A549 (cell line): Measurements from ENCODE around the gene ARSJ.

ENCODE experiments used
- CTCF ChIP-seq: fragments of >200 bp; sonication (Bioruptor Twin); formaldehyde crosslinking; IDR thresholded peaks from 3 replicates; pipeline ENCODE4 v1.5.1; 2016
- MAX ChIP-seq: IDR thresholded peaks from 2 replicates; pipeline ENCODE4 v1.6.1; 2012
- POLR2A ChIP-seq: IDR thresholded peaks from 2 replicates; pipeline ENCODE4 v1.6.1; 2012; ENCODE audit warnings: mild to moderate bottlenecking, low read length
- RAD21 ChIP-seq, 2 experiments: fragments of >200 bp in 1 of 2; sonication (Bioruptor Twin) in 1 of 2; formaldehyde crosslinking in 1 of 2; IDR thresholded peaks in 1 of 2; conservative IDR thresholded peaks in 1 of 2; 2 replicates in 1 of 2; 3 replicates in 1 of 2; pipeline ENCODE4 v1.6.1; 2012 to 2018; ENCODE audit warnings: inconsistent platforms in 1 of 2
- RARB ChIP-seq: fragments of 250-450 bp; sonication (Bioruptor Pico); IDR thresholded peaks from 2 replicates; pipeline ENCODE4 v1.8.0; 2021; ENCODE audit warnings: mild to moderate bottlenecking, moderate library complexity
- REST ChIP-seq: fragments of 200-600 bp; sonication (generic); IDR thresholded peaks from 2 replicates; pipeline ENCODE4 v1.6.1; 2016; ENCODE audit warnings: antibody characterized with exemption, mild to moderate bottlenecking, moderate library complexity

- TF ChIP-seq CTCF (no peak), RARB (no peak), POLR2A (no peak), REST (no peak), MAX (no peak), RAD21 (conservative IDR thresholded peaks at IDR 0.05 in 1 of 2, IDR thresholded peaks at IDR 0.05 in 1 of 2) (no peak)
Measured at GRCh38 chr4:113977526-113977855, 2.0 kb downstream of the ARSJ start.
